HCT116 (cell line): ENCODE results near the gene USP2. TPM values are rescaled to one million over a fixed set of nuclear protein-coding genes. Genes with fewer than 3 reads are reported as not detected.

Experiments
- ELF1 ChIP-seq: IDR thresholded peaks from 2 replicates; pipeline ENCODE4 v1.6.1; 2012; ENCODE audit warnings: low read depth, borderline replicate concordance
- FOSL1 ChIP-seq: IDR thresholded peaks from 2 replicates; pipeline ENCODE4 v1.6.1; 2012; ENCODE audit warnings: low read depth
- JUND ChIP-seq: IDR thresholded peaks from 2 replicates; pipeline ENCODE4 v1.6.1; 2012
- MAX ChIP-seq: IDR thresholded peaks from 2 replicates; pipeline ENCODE4 v1.6.1; 2012
- POLR2A ChIP-seq: IDR thresholded peaks from 2 replicates; pipeline ENCODE4 v1.7.0; 2011; ENCODE audit warnings: borderline replicate concordance; ENCODE audit not compliant: insufficient read depth, insufficient read length; ENCODE audit errors: extremely low read depth
- REST ChIP-seq: IDR thresholded peaks from 2 replicates; pipeline ENCODE4 v1.6.1; 2012; ENCODE audit warnings: low read depth
- SIN3A ChIP-seq: IDR thresholded peaks from 2 replicates; pipeline ENCODE4 v1.6.1; 2012; ENCODE audit warnings: low read depth
- TCF7L2 ChIP-seq: IDR thresholded peaks from 2 replicates; pipeline ENCODE4 v1.7.0; 2011; ENCODE audit warnings: borderline replicate concordance, inconsistent platforms; ENCODE audit not compliant: insufficient read depth, insufficient read length; ENCODE audit errors: extremely low read depth
- YY1 ChIP-seq: IDR thresholded peaks from 2 replicates; pipeline ENCODE4 v1.6.1; 2011; ENCODE audit warnings: low read length, low read depth, moderate library complexity, mild to moderate bottlenecking; ENCODE audit not compliant: insufficient replicate concordance; ENCODE audit errors: extremely low read depth
- ZBTB33 ChIP-seq: IDR thresholded peaks from 2 replicates; pipeline ENCODE4 v1.6.1; 2011; ENCODE audit warnings: mild to moderate bottlenecking, low read length, moderate library complexity; ENCODE audit not compliant: insufficient replicate concordance; ENCODE audit errors: extremely low read depth
- ZFX ChIP-seq: fragments of 450-650 bp; IDR thresholded peaks from 2 replicates; pipeline ENCODE4 v1.6.1; 2017
- total RNA-seq: library from RNA; stranded (reverse); gene quantifications from one replicate; pipeline ENCODE4 v1.2.1, GENCODE V29; 2021; ENCODE audit not compliant: unreplicated experiment

Gene USP2
- total RNA-seq, 1 experiment from 2014 or later: 5.0 TPM

- TF ChIP-seq REST: no peak
- TF ChIP-seq YY1: peak; percentile 37
- no peak for TF ChIP-seq MAX
- no peak for TF ChIP-seq JUND
- no peak for TF ChIP-seq ZBTB33
- TF ChIP-seq ELF1: no peak
- TF ChIP-seq SIN3A: no peak
- TF ChIP-seq POLR2A: no peak
- TF ChIP-seq ZFX: no peak
- TF ChIP-seq FOSL1: no peak
- TF ChIP-seq TCF7L2: no peak
Observed at GRCh38 chr11:119373921-119374631, 7.4 kb downstream of the USP2 start (continued).
